Activated T-helper 17 cell treated with anti-CD3 and anti-CD28 coated beads, Interleukin-2, amount 50 U/mL, for 72 hours (primary cell): ENCODE results near the gene MYO1E. TPM values are rescaled to one million over a fixed set of nuclear protein-coding genes. Genes with fewer than 3 reads are reported as not detected.
"Not testable (repeated sequence)": the region's sequence is repeated elsewhere in the genome, so short reads cannot be mapped to it uniquely, and the experiment has no call there.

Experiments used
- ATAC-seq: fragments of 150-1000 bp; cut with Tn5 transposase; replicated peaks from 2 replicates; pipeline ENCODE4 v1.10.0; 2021; ENCODE audit warnings: mild to moderate bottlenecking, moderate library complexity
- H3K27ac Mint-ChIP-seq: one replicate; pipeline ENCODE4 v1.8.0; 2022; ENCODE audit warnings: mixed read lengths
- H3K27me3 Mint-ChIP-seq: one replicate; pipeline ENCODE4 v1.8.0; 2022; ENCODE audit warnings: mixed read lengths
- H3K36me3 Mint-ChIP-seq: one replicate; pipeline ENCODE4 v1.8.0; 2022; ENCODE audit warnings: low read depth, mild to moderate bottlenecking, mixed read lengths
- H3K4me1 Mint-ChIP-seq: one replicate; pipeline ENCODE4 v1.8.0; 2022; ENCODE audit warnings: mixed read lengths
- H3K4me3 Mint-ChIP-seq: one replicate; pipeline ENCODE4 v1.8.0; 2022; ENCODE audit warnings: mild to moderate bottlenecking, mixed read lengths
- H3K9me3 Mint-ChIP-seq: one replicate; pipeline ENCODE4 v1.8.0; 2022; ENCODE audit warnings: mixed read lengths
- total RNA-seq, 2 donors: library from RNA; stranded (reverse); gene quantifications; one replicate each; pipeline ENCODE4 v1.2.3, GENCODE V29; 2022

The MYO1E gene
- total RNA-seq, 2 donors from 2014 or later, result 29.3 to 30.1 TPM

GRCh38 chr15:59160880-59161593 lies 211.6 kb downstream of the MYO1E start:
- no peaks in the 10 kb centered on the region for H3K27me3 Mint-ChIP-seq
- ATAC-seq, result no peak

GRCh38 chr15:59159210-59159609 lies 213.5 kb downstream of the MYO1E start:
- no peak for ATAC-seq
- H3K4me1 Mint-ChIP-seq, result no peaks in the 10 kb centered on the region
- no peaks in the 10 kb centered on the region for H3K27me3 Mint-ChIP-seq
- no peak overlapping the region for H3K4me3 Mint-ChIP-seq
- no peaks in the 10 kb centered on the region for H3K36me3 Mint-ChIP-seq
- no peak overlapping the region for H3K27ac Mint-ChIP-seq
- no peaks in the 10 kb centered on the region for H3K9me3 Mint-ChIP-seq

More at GRCh38 chr15:59160880-59161593, 211.6 kb downstream of the MYO1E start:
- H3K36me3 Mint-ChIP-seq, result no peaks in the 10 kb centered on the region
- H3K27ac Mint-ChIP-seq, result no peak overlapping the region
- no peaks in the 10 kb centered on the region for H3K9me3 Mint-ChIP-seq
- H3K4me3 Mint-ChIP-seq, result no peak overlapping the region
- H3K4me1 Mint-ChIP-seq, result no peaks in the 10 kb centered on the region

GRCh38 chr15:59158701-59159034 lies 214.0 kb downstream of the MYO1E start:
- Mint-ChIP-seq H3K4me3 (no peak overlapping the region), H3K27me3 (no peaks in the 10 kb centered on the region), H3K4me1 (no peaks in the 10 kb centered on the region), H3K9me3 (no peaks in the 10 kb centered on the region), H3K36me3 (no peaks in the 10 kb centered on the region), H3K27ac (no peak overlapping the region)
- no peak for ATAC-seq

GRCh38 chr15:59157840-59158700 lies 214.6 kb downstream of the MYO1E start:
- Mint-ChIP-seq H3K4me3 (no peak overlapping the region), H3K36me3 (no peaks in the 10 kb centered on the region), H3K27ac (no peak overlapping the region), H3K9me3 (no peaks in the 10 kb centered on the region), H3K4me1 (no peaks in the 10 kb centered on the region), H3K27me3 (no peaks in the 10 kb centered on the region)
- no peak for ATAC-seq

GRCh38 chr15:59157396-59157795 lies 215.3 kb downstream of the MYO1E start:
- H3K4me3 Mint-ChIP-seq, result no peak overlapping the region
- no peaks in the 10 kb centered on the region for H3K36me3 Mint-ChIP-seq
- H3K27me3 Mint-ChIP-seq, result no peaks in the 10 kb centered on the region
- no peak overlapping the region for H3K27ac Mint-ChIP-seq
- H3K4me1 Mint-ChIP-seq, result no peaks in the 10 kb centered on the region
- no peak for ATAC-seq
- H3K9me3 Mint-ChIP-seq, result no peaks in the 10 kb centered on the region

GRCh38 chr15:59155431-59155830 lies 217.2 kb downstream of the MYO1E start:
- no peaks in the 10 kb centered on the region for H3K9me3 Mint-ChIP-seq
- no peaks in the 10 kb centered on the region for H3K4me1 Mint-ChIP-seq
- H3K36me3 Mint-ChIP-seq, result no peaks in the 10 kb centered on the region
- no peak overlapping the region for H3K4me3 Mint-ChIP-seq
- no peak overlapping the region for H3K27ac Mint-ChIP-seq
- no peaks in the 10 kb centered on the region for H3K27me3 Mint-ChIP-seq
- no peak for ATAC-seq

- Mint-ChIP-seq H3K4me1 (no peaks in the 10 kb centered on the region), H3K27me3 (no peaks in the 10 kb centered on the region), H3K4me3 (no peak overlapping the region), H3K36me3 (no peaks in the 10 kb centered on the region), H3K9me3 (no peaks in the 10 kb centered on the region), H3K27ac (peak overlapping the region; percentile 10)
- ATAC-seq, result no peak
Measured at GRCh38 chr15:59154243-59154642, 218.4 kb downstream of the MYO1E start.

GRCh38 chr15:59153466-59153865 lies 219.2 kb downstream of the MYO1E start:
- Mint-ChIP-seq H3K27me3 (no peaks in the 10 kb centered on the region), H3K4me3 (no peak overlapping the region), H3K27ac (no peak overlapping the region), H3K36me3 (no peaks in the 10 kb centered on the region), H3K4me1 (no peaks in the 10 kb centered on the region), H3K9me3 (no peaks in the 10 kb centered on the region)
- ATAC-seq, result no peak

- no peak overlapping the region for H3K27ac Mint-ChIP-seq
- no peak overlapping the region for H3K4me3 Mint-ChIP-seq
- no peak for ATAC-seq
- H3K9me3 Mint-ChIP-seq, result no peaks in the 10 kb centered on the region
- H3K27me3 Mint-ChIP-seq, result no peaks in the 10 kb centered on the region
- no peaks in the 10 kb centered on the region for H3K4me1 Mint-ChIP-seq
- H3K36me3 Mint-ChIP-seq, result no peaks in the 10 kb centered on the region
Measured at GRCh38 chr15:59152694-59153450, 219.8 kb downstream of the MYO1E start.

GRCh38 chr15:59150185-59150584 lies 222.5 kb downstream of the MYO1E start:
- Mint-ChIP-seq H3K4me3 (no peak overlapping the region), H3K36me3 (no peaks in the 10 kb centered on the region), H3K4me1 (no peaks in the 10 kb centered on the region), H3K27me3 (no peaks in the 10 kb centered on the region), H3K9me3 (no peaks in the 10 kb centered on the region), H3K27ac (no peak overlapping the region)
- no peak for ATAC-seq

GRCh38 chr15:59148153-59148833 lies 224.4 kb downstream of the MYO1E start:
- H3K4me1 Mint-ChIP-seq, result no peaks in the 10 kb centered on the region
- ATAC-seq, result no peak
- no peaks in the 10 kb centered on the region for H3K9me3 Mint-ChIP-seq
- no peak overlapping the region for H3K4me3 Mint-ChIP-seq
- H3K27me3 Mint-ChIP-seq, result no peaks in the 10 kb centered on the region
- H3K27ac Mint-ChIP-seq, result no peak overlapping the region
- no peaks in the 10 kb centered on the region for H3K36me3 Mint-ChIP-seq

- no peak for ATAC-seq
Measured at GRCh38 chr15:59147666-59148065, 225.0 kb downstream of the MYO1E start.

GRCh38 chr15:59144594-59144993 lies 228.1 kb downstream of the MYO1E start:
- not testable (repeated sequence) for ATAC-seq, H3K9me3 Mint-ChIP-seq, H3K4me1 Mint-ChIP-seq, H3K27ac Mint-ChIP-seq, H3K4me3 Mint-ChIP-seq, H3K36me3 Mint-ChIP-seq, H3K27me3 Mint-ChIP-seq

More at GRCh38 chr15:59147666-59148065, 225.0 kb downstream of the MYO1E start:
- Mint-ChIP-seq H3K27ac (no peak overlapping the region), H3K27me3 (no peaks in the 10 kb centered on the region), H3K36me3 (no peaks in the 10 kb centered on the region), H3K4me1 (no peaks in the 10 kb centered on the region), H3K9me3 (no peaks in the 10 kb centered on the region), H3K4me3 (no peak overlapping the region)

- Mint-ChIP-seq H3K4me3 (no peak overlapping the region), H3K4me1 (peaks cover 6% of the 10 kb centered on the region), H3K27ac (no peak overlapping the region), H3K27me3 (no peaks in the 10 kb centered on the region), H3K9me3 (no peaks in the 10 kb centered on the region), H3K36me3 (no peaks in the 10 kb centered on the region)
- ATAC-seq, result no peak
Measured at GRCh38 chr15:59143281-59143680, 229.4 kb downstream of the MYO1E start.
